Uterus (tissue), 4 donors: ENCODE measurements around the gene SPATA20. TPM values are rescaled to one million over a fixed set of nuclear protein-coding genes. Genes with fewer than 3 reads are reported as not detected.
A peak's percentile ranks its signal among the peaks of the same experiment; 100 is the strongest.

Source experiments
- DNase-seq, 2 donors: peaks; one replicate each; pipeline ENCODE4 v3.0.0-alpha.2; 2019 to 2020
- H3K27ac ChIP-seq, 2 donors: fragments of 200-600 bp; sonication (generic); 1 replicate in 1 of 2; 2 replicates in 1 of 2; pipeline ENCODE4 v1.5.1; 2016 to 2018
- H3K27me3 ChIP-seq, 2 donors: fragments of 200-600 bp; sonication (generic); one replicate each; pipeline ENCODE4 v1.5.1; 2018 to 2019; ENCODE audit warnings: control low read depth in 1 of 2
- H3K36me3 ChIP-seq, 2 donors: fragments of 200-600 bp; sonication (generic); one replicate each; pipeline ENCODE4 v1.5.1; 2019; ENCODE audit warnings: control low read depth in 1 of 2
- H3K4me1 ChIP-seq, 2 donors: fragments of 200-600 bp; sonication (generic); one replicate each; pipeline ENCODE4 v1.5.1; 2018 to 2019; ENCODE audit warnings: control low read depth in 1 of 2
- H3K4me3 ChIP-seq, 2 donors: fragments of 200-600 bp; sonication (generic); 1 replicate in 1 of 2; 2 replicates in 1 of 2; pipeline ENCODE4 v1.5.1; 2018 to 2019; ENCODE audit warnings: mild to moderate bottlenecking in 1 of 2
- H3K9me3 ChIP-seq, 2 donors: fragments of 200-600 bp; sonication (generic); one replicate each; pipeline ENCODE4 v1.5.1; 2019; ENCODE audit warnings: control low read depth in 1 of 2
- POLR2A ChIP-seq, 2 donors: fragments of 450-650 bp; IDR thresholded peaks; one replicate each; pipeline ENCODE4 v1.6.1; 2016; ENCODE audit warnings: antibody characterized with exemption in 2 of 2, mild to moderate bottlenecking in 1 of 2, moderate library complexity in 1 of 2
- intact Hi-C: fragments of 100-400 bp; cut with DNase I; formaldehyde crosslinking; loops from one replicate; pipeline ENCODE4 v1.15.1; 2023; ENCODE audit warnings: low total_unique reads
- total RNA-seq, 4 donors: library from RNA; depleted of rRNA in 3 of 4; stranded (reverse); fragments of >200 nt in 3 of 4; gene quantifications; one replicate each; pipeline versions ENCODE4 v1.1.0 to v1.2.4, GENCODE V29; 2014 to 2023
- TF ChIP-seq, protein P1 (sequence below), 4 experiments: fragments of 200-600 bp in 2 of 4; fragments of 450-650 bp in 2 of 4; sonication (generic) in 2 of 4; IDR thresholded peaks; one replicate each; pipeline ENCODE4 v1.5.1; 2016 to 2019; ENCODE audit warnings: antibody characterized with exemption in 4 of 4, mild to moderate bottlenecking in 2 of 4, moderate library complexity in 1 of 4
- donor health status: DM: yes; HTN: yes; CAD: no.

The SPATA20 gene
- total RNA-seq, 4 donors from 2014 or later: 39.7 to 57.2 (median 46.2) TPM

DNA sequence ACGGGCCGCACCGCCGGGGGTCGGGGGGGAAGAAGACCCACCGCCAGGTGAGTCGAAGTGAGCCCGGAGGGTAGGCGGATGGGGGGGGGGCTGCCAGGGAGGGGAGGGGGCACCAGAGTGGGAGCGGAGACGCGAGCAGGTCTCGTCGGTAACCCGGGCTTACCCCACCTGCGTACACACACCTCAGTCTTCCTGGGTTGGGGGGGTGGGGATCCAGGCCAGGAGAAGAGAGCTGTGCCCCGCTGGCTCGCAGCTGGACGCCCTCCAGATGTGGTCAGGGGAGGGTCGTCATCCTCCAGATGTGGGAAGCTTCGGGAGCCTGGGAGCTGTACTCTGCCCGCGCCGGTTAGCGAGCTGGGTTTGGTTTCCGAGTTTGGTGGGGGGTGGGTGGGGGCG lies 14.8 kb downstream of the SPATA20 start:
- Histone ChIP-seq H3K36me3 (no peaks in the 10 kb centered on the region), H3K9me3 (no peaks in the 10 kb centered on the region), H3K4me3 (peak overlapping the region; percentile 32 to 48), H3K27me3 (peaks cover 0 to 12% of the 10 kb centered on the region in 2 donors), H3K27ac (no peak overlapping the region), H3K4me1 (peaks cover 0 to 44% of the 10 kb centered on the region in 2 donors)
- TF ChIP-seq, protein P1, sequence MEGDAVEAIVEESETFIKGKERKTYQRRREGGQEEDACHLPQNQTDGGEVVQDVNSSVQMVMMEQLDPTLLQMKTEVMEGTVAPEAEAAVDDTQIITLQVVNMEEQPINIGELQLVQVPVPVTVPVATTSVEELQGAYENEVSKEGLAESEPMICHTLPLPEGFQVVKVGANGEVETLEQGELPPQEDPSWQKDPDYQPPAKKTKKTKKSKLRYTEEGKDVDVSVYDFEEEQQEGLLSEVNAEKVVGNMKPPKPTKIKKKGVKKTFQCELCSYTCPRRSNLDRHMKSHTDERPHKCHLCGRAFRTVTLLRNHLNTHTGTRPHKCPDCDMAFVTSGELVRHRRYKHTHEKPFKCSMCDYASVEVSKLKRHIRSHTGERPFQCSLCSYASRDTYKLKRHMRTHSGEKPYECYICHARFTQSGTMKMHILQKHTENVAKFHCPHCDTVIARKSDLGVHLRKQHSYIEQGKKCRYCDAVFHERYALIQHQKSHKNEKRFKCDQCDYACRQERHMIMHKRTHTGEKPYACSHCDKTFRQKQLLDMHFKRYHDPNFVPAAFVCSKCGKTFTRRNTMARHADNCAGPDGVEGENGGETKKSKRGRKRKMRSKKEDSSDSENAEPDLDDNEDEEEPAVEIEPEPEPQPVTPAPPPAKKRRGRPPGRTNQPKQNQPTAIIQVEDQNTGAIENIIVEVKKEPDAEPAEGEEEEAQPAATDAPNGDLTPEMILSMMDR (IDR thresholded peaks at IDR 0.05): no peak
- no peak for TF ChIP-seq POLR2A (IDR thresholded peaks at IDR 0.05)
- no peak for DNase-seq
- intact Hi-C loops: no loop called here

DNA sequence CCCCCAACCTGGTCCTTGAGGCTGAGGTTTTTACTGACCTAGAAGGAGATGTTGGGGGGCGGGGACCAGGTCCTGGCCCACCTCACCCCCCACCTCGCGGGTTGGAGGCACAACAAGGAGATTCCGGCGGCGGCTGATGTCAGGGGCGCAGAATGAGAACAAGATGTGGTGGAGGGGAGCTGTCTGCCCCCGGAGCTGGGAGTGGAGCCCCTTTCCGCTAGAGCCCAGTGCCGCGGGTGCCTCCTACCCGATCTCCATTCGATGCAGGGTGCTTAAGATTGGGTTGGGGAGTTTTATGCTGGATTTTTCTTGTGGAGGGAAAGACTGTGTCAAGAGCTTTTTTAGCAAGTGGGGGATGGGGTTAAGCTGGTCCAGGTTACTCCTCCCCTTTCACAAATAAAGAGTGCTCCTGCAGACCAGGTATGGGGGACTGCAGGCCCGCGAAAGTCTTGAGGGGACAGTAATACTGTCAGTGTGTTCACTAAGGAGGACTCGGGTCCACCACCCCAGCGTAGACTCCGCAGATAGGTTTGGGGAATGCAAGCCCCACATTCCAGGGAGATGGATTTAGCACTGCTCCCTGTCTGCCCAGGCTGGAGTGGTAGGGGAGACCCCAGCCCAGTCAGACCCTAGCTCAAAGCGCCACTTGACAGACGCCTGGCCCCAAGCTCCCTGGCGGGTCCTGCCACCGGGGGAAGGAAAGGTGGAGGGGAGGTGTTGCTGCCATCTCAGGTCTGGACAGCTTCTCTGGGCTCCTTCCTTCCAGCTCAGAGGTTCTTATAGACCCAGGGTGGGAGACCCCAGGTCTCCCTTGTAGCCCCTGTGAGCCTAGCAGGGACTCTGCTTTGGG lies 15.5 kb downstream of the SPATA20 start:
- no peaks in the 10 kb centered on the region for H3K9me3 ChIP-seq
- DNase-seq: no peak
- H3K36me3 ChIP-seq: no peaks in the 10 kb centered on the region
- H3K4me3 ChIP-seq: no peak overlapping the region
- H3K27ac ChIP-seq: peak overlapping the region in 1 of 2 donors; percentile 17
- peaks cover 0 to 12% of the 10 kb centered on the region in 2 donors for H3K27me3 ChIP-seq
- TF ChIP-seq, protein P1 (IDR thresholded peaks at IDR 0.05): no peak
- TF ChIP-seq POLR2A (IDR thresholded peaks at IDR 0.05): no peak
- H3K4me1 ChIP-seq: peaks cover 0 to 44% of the 10 kb centered on the region in 2 donors
- intact Hi-C loops: no loop called here

DNA sequence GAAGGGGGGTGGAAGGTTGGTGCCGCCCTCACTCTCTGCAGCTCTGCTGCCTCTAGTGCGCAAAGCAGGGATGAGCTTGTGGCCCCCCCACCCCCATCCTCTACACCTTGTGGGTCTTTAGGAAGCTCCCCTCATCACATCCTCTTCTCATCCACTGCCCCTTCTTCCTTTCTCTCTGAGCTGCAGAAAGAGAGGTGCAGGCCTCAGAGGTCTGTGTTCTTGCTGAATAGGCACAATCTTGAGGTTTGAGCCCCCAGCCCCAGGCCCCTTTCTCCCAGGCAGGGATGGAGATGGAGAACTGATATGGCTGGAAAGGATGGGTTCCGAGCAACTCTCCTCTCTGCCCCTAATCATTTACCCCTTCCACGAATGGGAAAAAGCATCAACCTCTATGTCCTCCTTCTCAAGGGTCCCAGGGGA lies 16.1 kb downstream of the SPATA20 start:
- Histone ChIP-seq H3K36me3 (no peaks in the 10 kb centered on the region), H3K9me3 (no peaks in the 10 kb centered on the region), H3K4me1 (peaks cover 0 to 44% of the 10 kb centered on the region in 2 donors), H3K27ac (peak overlapping the region in 1 of 2 donors; percentile 85), H3K27me3 (peaks cover 0 to 12% of the 10 kb centered on the region in 2 donors), H3K4me3 (no peak overlapping the region)
- intact Hi-C loops: no loop called here
- no peak for TF ChIP-seq POLR2A (IDR thresholded peaks at IDR 0.05)
- TF ChIP-seq, protein P1 (IDR thresholded peaks at IDR 0.05): no peak
- DNase-seq: no peak

DNA sequence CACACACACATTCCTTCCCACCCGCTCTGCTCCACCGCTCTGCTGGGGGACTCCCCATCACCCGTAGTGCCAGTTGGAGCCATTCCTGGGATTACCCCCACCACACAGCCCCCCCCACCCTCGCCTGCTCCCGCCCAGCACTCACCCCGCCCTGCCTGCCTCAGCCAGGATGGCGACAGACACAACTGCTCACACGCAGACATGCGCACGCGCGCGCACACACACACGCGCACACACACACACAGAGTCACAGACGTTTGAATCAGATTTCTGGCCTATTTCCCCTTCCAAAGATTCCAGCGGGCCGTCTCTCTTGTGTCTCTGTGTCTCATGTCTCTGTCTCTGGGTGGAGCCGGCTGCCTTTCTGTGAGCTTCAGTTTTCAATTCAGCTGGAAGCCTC lies 17.9 kb downstream of the SPATA20 start:
- Histone ChIP-seq H3K36me3 (no peaks in the 10 kb centered on the region), H3K27ac (peak overlapping the region; percentile 71 to 85), H3K27me3 (peaks cover 0 to 12% of the 10 kb centered on the region in 2 donors), H3K9me3 (no peaks in the 10 kb centered on the region), H3K4me1 (peaks cover 0 to 30% of the 10 kb centered on the region in 2 donors), H3K4me3 (no peak overlapping the region)
- TF ChIP-seq POLR2A (IDR thresholded peaks at IDR 0.05): no peak
- TF ChIP-seq, protein P1 (IDR thresholded peaks at IDR 0.05): no peak
- intact Hi-C loops: no loop called here
- peak; percentile 84 to 89 for DNase-seq
